HCT116 (cell line): ENCODE measurements around the gene ADAMTSL5. TPM values are rescaled to one million over a fixed set of nuclear protein-coding genes. Genes with fewer than 3 reads are reported as not detected.

Experiments
- ATAC-seq: fragments of 200-7000 bp; cut with Tn5 transposase; 2 replicates; pipeline ENCODE4 v1.9.1; 2020; ENCODE audit warnings: mild to moderate bottlenecking, moderate library complexity
- BruUV-seq: library from RNA; stranded (reverse); fragments of 400-500 nt; replicated peaks from 2 replicates; lab custom pipeline; 2021; lab: Mats Ljungman, UMichigan
- CTCF ChIA-PET: fragments of 300-600 bp; sonication (Branson Sonifier 250); formaldehyde crosslinking; loops from one replicate; lab custom pipeline; 2021; ENCODE audit warnings: antibody characterized with exemption; lab: Charles Lee
- POLR2A ChIA-PET: fragments of 300-600, 350-600 bp; sonication (Branson Sonifier 250); formaldehyde crosslinking; loops from one replicate; lab custom pipeline; 2021; ENCODE audit warnings: antibody characterized with exemption; lab: Charles Lee
- RAD21 ChIA-PET, 2 experiments: fragments of 300-600 bp; sonication (Branson Sonifier 250); formaldehyde crosslinking; loops; one replicate each; lab custom pipeline; 2023; ENCODE audit warnings: low total read pairs in 2 of 2; ENCODE audit not compliant: uncharacterized antibody in 2 of 2, unreplicated experiment in 2 of 2, low non-redundant PET in 1 of 2; lab: Charles Lee
- DNase-seq: peaks from one replicate; pipeline ENCODE4 v3.0.0-alpha.2; 2010; ENCODE audit warnings: low read depth, low spot score
- H2AFZ ChIP-seq: fragments of 200-600 bp; shearing (Covaris generic), sonication (generic); 2 replicates; pipeline ENCODE4 v1.6.1; 2017; ENCODE audit warnings: low read depth, mixed run types, mixed read lengths, antibody characterized with exemption, low read length; ENCODE audit not compliant: poor library complexity, severe bottlenecking
- H3K27ac ChIP-seq: 2 replicates; pipeline ENCODE4 v1.5.1; 2012; ENCODE audit warnings: low read depth, low read length
- H3K27me3 ChIP-seq: fragments of 200-600 bp; sonication (generic); 2 replicates; pipeline ENCODE4 v1.6.1; 2016; ENCODE audit warnings: mixed run types, low read length, mixed read lengths; ENCODE audit not compliant: insufficient read depth
- H3K36me3 ChIP-seq, 2 experiments: fragments of 200-500 bp in 1 of 2; fragments of 200-600 bp in 1 of 2; sonication (Bioruptor generic) in 1 of 2; sonication (generic) in 1 of 2; 2 replicates each; pipeline versions ENCODE4 v1.5.1 to v1.6.1; 2014 to 2016; ENCODE audit warnings: low read length in 2 of 2, inconsistent platforms in 1 of 2, mixed read lengths in 1 of 2, mixed run types in 1 of 2; ENCODE audit not compliant: insufficient read depth in 2 of 2, control insufficient read depth in 1 of 2
- H3K4me1 ChIP-seq, 2 experiments: fragments of 200-600 bp in 1 of 2; sonication (generic) in 1 of 2; 2 replicates each; pipeline versions ENCODE4 v1.5.1 to v1.6.1; 2012 to 2017; ENCODE audit warnings: low read length in 2 of 2, inconsistent platforms in 1 of 2, mild to moderate bottlenecking in 1 of 2, mixed read lengths in 1 of 2, mixed run types in 1 of 2, moderate library complexity in 1 of 2; ENCODE audit not compliant: insufficient read depth in 2 of 2, control insufficient read depth in 1 of 2
- H3K4me2 ChIP-seq: fragments of 200-600 bp; sonication (generic); 2 replicates; pipeline ENCODE4 v1.6.1; 2017; ENCODE audit warnings: mixed run types, low read length, mixed read lengths
- H3K4me3 ChIP-seq, 2 experiments: fragments of 200-600 bp in 1 of 2; sonication (generic) in 1 of 2; replicated peaks in 1 of 2; 2 replicates each; pipeline ENCODE4 v1.5.1; 2011 to 2016; ENCODE audit warnings: low read length in 2 of 2, control low read depth in 1 of 2, low read depth in 1 of 2, mild to moderate bottlenecking in 1 of 2, mixed read lengths in 1 of 2, mixed run types in 1 of 2
- H3K79me2 ChIP-seq: fragments of 200-600 bp; sonication (generic); 2 replicates; pipeline ENCODE4 v1.6.1; 2017; ENCODE audit warnings: mild to moderate bottlenecking, mixed run types, low read length, moderate library complexity, mixed read lengths; ENCODE audit not compliant: insufficient read depth
- H3K9ac ChIP-seq: fragments of 200-600 bp; sonication (generic); 2 replicates; pipeline ENCODE4 v1.6.1; 2016; ENCODE audit warnings: low read length, mixed read lengths
- H3K9me2 ChIP-seq: fragments of 200-600 bp; sonication (generic), shearing (Covaris generic); 2 replicates; pipeline ENCODE4 v1.6.1; 2017; ENCODE audit warnings: mixed run types, mild to moderate bottlenecking, moderate library complexity; ENCODE audit not compliant: insufficient read depth
- H3K9me3 ChIP-seq, 2 experiments: fragments of 200-500 bp in 1 of 2; fragments of 200-600 bp in 1 of 2; sonication (Bioruptor generic) in 1 of 2; sonication (generic) in 1 of 2; 2 replicates each; pipeline ENCODE4 v1.6.1; 2014 to 2017; ENCODE audit warnings: low read length in 2 of 2, mixed read lengths in 2 of 2, inconsistent platforms in 1 of 2, low read depth in 1 of 2, mild to moderate bottlenecking in 1 of 2, mixed run types in 1 of 2, moderate library complexity in 1 of 2; ENCODE audit not compliant: control insufficient read depth in 1 of 2, insufficient read depth in 1 of 2
- H4K20me1 ChIP-seq: fragments of 200-600 bp; sonication (generic), shearing (Covaris generic); 2 replicates; pipeline ENCODE4 v1.6.1; 2017; ENCODE audit warnings: mixed run types, mild to moderate bottlenecking, moderate library complexity; ENCODE audit not compliant: insufficient read depth
- POLR2A ChIP-seq: IDR thresholded peaks from 2 replicates; pipeline ENCODE4 v1.7.0; 2011; ENCODE audit warnings: borderline replicate concordance; ENCODE audit not compliant: insufficient read depth, insufficient read length; ENCODE audit errors: extremely low read depth
- POLR2AphosphoS5 ChIP-seq: IDR thresholded peaks from 2 replicates; pipeline ENCODE4 v1.6.1; 2011; ENCODE audit warnings: mild to moderate bottlenecking, low read depth, low read length, moderate library complexity
- SP1 ChIP-seq: IDR thresholded peaks from 2 replicates; pipeline ENCODE4 v1.6.1; 2012; ENCODE audit warnings: low read depth
- YY1 ChIP-seq: IDR thresholded peaks from 2 replicates; pipeline ENCODE4 v1.6.1; 2011; ENCODE audit warnings: low read length, low read depth, moderate library complexity, mild to moderate bottlenecking; ENCODE audit not compliant: insufficient replicate concordance; ENCODE audit errors: extremely low read depth
- ZFX ChIP-seq: fragments of 450-650 bp; IDR thresholded peaks from 2 replicates; pipeline ENCODE4 v1.6.1; 2017
- intact Hi-C: fragments of 100-400 bp; cut with micrococcal nuclease; formaldehyde crosslinking; loops from 2 replicates; pipeline ENCODE4 v1.10.0; 2022
- total RNA-seq: library from RNA; stranded (reverse); gene quantifications from one replicate; pipeline ENCODE4 v1.2.1, GENCODE V29; 2021; ENCODE audit not compliant: unreplicated experiment
- TF ChIP-seq, protein P1 (sequence below): IDR thresholded peaks from 2 replicates; pipeline ENCODE4 v1.6.1; 2012

The ADAMTSL5 gene
- total RNA-seq, 1 experiment from 2014 or later, result 24.0 TPM

DNA sequence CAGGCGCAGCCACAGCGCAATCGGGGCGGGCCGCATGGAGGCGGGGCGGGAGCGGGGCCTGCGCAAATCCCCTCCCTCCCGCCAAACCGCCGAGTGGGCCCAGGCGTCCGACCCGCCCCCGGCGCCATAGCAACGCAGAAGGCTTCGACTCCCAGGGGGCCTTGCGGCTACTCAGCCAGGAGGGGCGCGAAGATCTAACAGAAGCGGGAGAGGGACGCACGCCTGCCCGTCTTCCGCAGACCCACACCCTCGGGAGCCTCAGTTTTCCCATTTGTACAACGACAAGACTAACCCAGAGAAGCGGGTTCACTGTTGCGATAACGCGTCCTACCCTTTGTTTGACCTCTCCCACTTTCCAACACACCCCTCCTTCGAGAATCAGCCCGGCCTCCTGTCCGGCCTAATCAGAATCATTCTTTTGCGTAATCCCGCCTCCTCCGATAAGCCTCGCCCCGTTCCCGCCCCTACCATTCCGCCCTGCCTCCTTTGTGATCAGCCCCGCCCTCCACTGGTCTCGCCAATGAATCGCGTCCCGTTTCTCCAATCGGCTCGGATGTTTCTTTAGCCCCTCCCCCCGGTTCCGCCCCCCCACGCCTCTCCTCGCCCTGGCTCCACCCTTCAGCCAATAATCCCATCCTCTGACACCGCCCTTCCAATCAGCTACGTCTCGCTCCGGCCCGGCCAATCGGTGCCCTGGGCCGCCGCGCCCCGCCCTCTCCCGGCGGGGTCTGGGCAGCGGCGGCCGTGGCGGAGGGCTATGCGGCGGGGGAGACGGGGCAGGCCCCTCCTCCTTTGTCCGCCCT is 22.3 kb downstream of the ADAMTSL5 start, which contains the start of gene PCSK4:
Gene PCSK4, minus strand, starts transcription at position 40 of the 803 bp plus-strand sequence. Its CDS starts 4 bp downstream, at position 36.
- Histone ChIP-seq H3K4me3 (peak within 1 kb of the TSS; percentile 78 to 85), H2AFZ (no peak within 1 kb of the TSS), H3K9me2 (no peaks in the 10 kb centered on the region), H3K4me2 (peak within 1 kb of the TSS; percentile 98), H3K4me1 (peaks cover 19 to 33% of the 10 kb centered on the region in 2 experiments), H3K9me3 (no peaks in the 10 kb centered on the region), H3K9ac (peak within 1 kb of the TSS; percentile 90), H3K27me3 (no peaks in the 10 kb centered on the region), H3K27ac (peak within 1 kb of the TSS; percentile 78), H3K79me2 (peaks cover 7% of the 10 kb centered on the region; the same call in 1 of the 2 replicates), H3K36me3 (no peaks in the 10 kb centered on the region), H4K20me1 (no peaks in the 10 kb centered on the region)
- ATAC-seq (peak; percentile 91), DNase-seq (peak; percentile 98)
- intact Hi-C loops, result loop anchor here (1.0 kb wide), 2 partner anchors 11 to 35 kb away; partner anchors contain the start of gene C19orf25
- no TSS peak for BruUV-seq
- TF ChIP-seq YY1, result no peak
- TF ChIP-seq SP1, result peak; percentile 92
- TF ChIP-seq POLR2A, result peak; percentile 40
- POLR2A ChIA-PET, result interaction anchor here (0.7 to 1.5 kb wide), 7 partner anchors 14 to 221 kb away, joined by 3 to 10 read pairs (median 5); partner anchors contain the start of gene CIRBP
- CTCF ChIA-PET, result interaction anchor here (0.6 to 1.9 kb wide), 9 partner anchors 8 to 224 kb away, joined by 3 to 5 read pairs (median 3); no protein-coding TSS in a partner anchor
- RAD21 ChIA-PET, result interaction anchor here in 1 of 2 experiments (0.7 kb wide), 1 partner anchor 462 kb away, joined by 5 read pairs; no protein-coding TSS in a partner anchor

DNA sequence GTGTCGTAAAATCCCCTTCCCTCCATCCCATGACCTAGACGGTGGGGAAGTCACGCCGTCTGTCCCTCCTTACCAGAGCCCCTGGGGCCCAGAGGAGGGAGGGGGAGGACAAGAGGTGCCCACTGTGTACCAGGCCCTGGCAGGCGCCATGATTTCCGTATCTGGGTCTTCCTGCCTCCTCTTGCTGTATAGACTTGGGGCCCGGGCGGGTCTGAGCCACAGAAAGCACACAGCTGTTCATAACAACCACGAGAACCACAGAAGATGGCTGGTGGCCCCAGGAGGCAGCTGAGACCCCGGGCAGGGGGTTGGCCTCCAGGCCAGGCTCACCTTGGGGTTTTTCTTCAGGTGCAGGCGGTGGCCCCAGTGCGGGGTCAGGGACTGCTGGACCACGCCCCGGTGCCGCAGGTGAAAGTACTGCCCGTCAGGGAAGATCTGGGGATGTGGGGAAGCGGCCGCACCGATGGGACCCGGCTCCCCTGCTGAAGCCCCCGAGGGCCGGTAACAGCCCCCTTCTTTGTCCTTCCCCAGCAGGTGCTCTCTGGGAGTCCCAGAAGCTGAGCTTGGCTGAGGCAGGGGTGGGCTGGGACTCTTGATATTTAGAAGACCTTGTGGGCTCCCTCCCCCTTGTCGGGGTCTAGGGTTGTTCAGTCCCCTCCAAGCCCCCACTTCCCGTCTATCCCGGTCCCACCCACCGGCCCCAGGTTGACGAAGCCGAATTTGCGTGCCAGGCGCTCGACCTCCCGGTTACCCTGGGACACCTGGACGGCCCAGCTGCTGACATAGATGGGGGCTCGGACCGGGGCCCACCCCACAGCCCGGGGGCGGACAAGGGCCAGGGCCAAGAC is 23.1 kb downstream of the ADAMTSL5 start:
- no peak overlapping the region for H2AFZ ChIP-seq
- no peaks in the 10 kb centered on the region for H3K36me3 ChIP-seq
- peak overlapping the region; percentile 78 for H3K27ac ChIP-seq
- ChIA-PET POLR2A (no interaction called here), RAD21 (no interaction called here), CTCF (no interaction called here)
- H3K9ac ChIP-seq, result peak overlapping the region; percentile 79
- intact Hi-C loops, result loop anchor here (1.0 kb wide), 1 partner anchor 10 kb away; the partner anchor contains the start of gene C19orf25
- no peaks in the 10 kb centered on the region for H3K27me3 ChIP-seq
- H3K9me2 ChIP-seq, result no peaks in the 10 kb centered on the region
- H3K9me3 ChIP-seq, result no peaks in the 10 kb centered on the region
- BruUV-seq, result TSS peak; percentile 81
- H3K4me1 ChIP-seq, result peaks cover 19 to 33% of the 10 kb centered on the region in 2 experiments
- TF ChIP-seq, protein P1, sequence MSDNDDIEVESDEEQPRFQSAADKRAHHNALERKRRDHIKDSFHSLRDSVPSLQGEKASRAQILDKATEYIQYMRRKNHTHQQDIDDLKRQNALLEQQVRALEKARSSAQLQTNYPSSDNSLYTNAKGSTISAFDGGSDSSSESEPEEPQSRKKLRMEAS, result no peak
- TF ChIP-seq POLR2AphosphoS5, result 0 out of 2 replicates have a peak, but pooled peaks have one; percentile 59
- TF ChIP-seq ZFX, result 0 out of 2 replicates have a peak, but pooled peaks have one; percentile 36
- TF ChIP-seq, all 23 proteins: peak for 2
- H3K4me2 ChIP-seq, result peak overlapping the region; percentile 94
- H3K4me3 ChIP-seq, result peak overlapping the region; percentile 57 to 65
- ATAC-seq (no peak), DNase-seq (no peak)
- H4K20me1 ChIP-seq, result no peaks in the 10 kb centered on the region
- peaks cover 7% of the 10 kb centered on the region; the same call in 1 of the 2 replicates for H3K79me2 ChIP-seq
